Measurements from ENCODE around the gene NEDD8.

- TF ChIP-seq CTCF (IDR thresholded peaks at IDR 0.05) (no peak), POLR2A (IDR thresholded peaks at IDR 0.05) (no peak), POLR2AphosphoS5 (IDR thresholded peaks at IDR 0.05) (no peak), EP300 (IDR thresholded peaks at IDR 0.05; ENCODE audit: low read depth) (no peak)
These were observed 30.9 kb upstream of the NEDD8 start, which contains the start of gene TGM1 for GRCh38 chr14:24262821-24263733.

All from transverse colon (tissue), 4 donors.